ENCODE data around the gene LRRN4.
"Not testable (repeated sequence)": the region's sequence is repeated elsewhere in the genome, so short reads cannot be mapped to it uniquely, and the experiment has no call there.

Gene LRRN4

GRCh38 chr20:6041808-6042265, 12.0 kb downstream of the LRRN4 start:
- no peak for DNase-seq (ENCODE audit: low read depth)
- Histone ChIP-seq H3K9me3 (ENCODE audit: control insufficient read depth, low read length) (no peaks in the 10 kb centered on the region), H3K4me1 (ENCODE audit: control insufficient read depth, insufficient read depth, low read length) (no peaks in the 10 kb centered on the region), H3K9ac (ENCODE audit: low read length) (no peak overlapping the region), H3K36me3 (ENCODE audit: control insufficient read depth, insufficient read depth, low read length, severe bottlenecking) (peaks cover 60% of the 10 kb centered on the region), H3K27me3 (replicated peaks; ENCODE audit: control insufficient read depth, insufficient read depth, low read length) (no peaks in the 10 kb centered on the region), H3K4me3 (ENCODE audit: low read length) (no peak overlapping the region)

DNA sequence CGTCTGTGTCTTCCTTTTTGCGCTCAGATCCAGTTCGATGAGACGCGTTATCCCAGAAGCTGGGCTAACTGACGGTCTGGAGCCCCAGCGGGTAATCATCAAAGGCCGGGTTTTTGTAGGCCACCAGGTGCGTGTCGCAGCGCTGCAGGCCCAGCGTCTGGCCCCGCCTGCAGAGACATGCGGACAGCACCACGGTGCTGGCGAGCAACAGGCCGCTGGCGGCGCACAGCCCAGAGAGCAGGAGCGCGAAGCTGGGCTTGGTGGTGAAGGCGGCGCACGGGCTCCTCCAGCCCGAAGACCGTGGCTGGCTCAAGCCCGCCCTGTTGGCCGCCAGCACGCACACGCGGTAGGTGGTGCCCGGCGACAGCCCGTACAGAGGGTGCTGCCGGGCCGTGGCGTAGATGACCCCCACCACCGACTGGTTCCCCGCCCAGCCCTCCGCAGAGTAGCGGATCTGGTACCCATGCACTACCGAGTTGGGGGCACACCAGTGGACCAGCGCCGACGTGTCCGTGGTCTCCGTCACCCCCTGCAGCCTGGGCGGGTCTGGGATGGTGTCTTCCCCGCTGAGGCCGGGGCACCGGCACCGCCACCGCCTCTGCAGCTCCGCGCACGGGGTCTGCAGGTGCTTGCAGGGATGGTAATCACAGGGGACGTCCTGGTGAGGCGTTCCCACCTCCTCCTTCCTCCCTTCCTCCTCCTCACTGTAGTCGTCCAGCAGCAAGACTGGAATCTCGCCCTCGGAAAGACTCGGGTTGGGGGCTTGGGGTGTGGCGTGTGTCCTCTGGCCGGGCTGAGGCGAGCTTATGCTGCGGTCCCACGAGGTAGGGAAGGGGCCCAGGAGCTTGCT, 12.7 kb downstream of the LRRN4 start:
- Histone ChIP-seq H3K36me3 (ENCODE audit: control insufficient read depth, insufficient read depth, low read length, severe bottlenecking) (peaks cover 66% of the 10 kb centered on the region), H3K4me1 (ENCODE audit: control insufficient read depth, insufficient read depth, low read length) (no peaks in the 10 kb centered on the region), H3K27me3 (replicated peaks; ENCODE audit: control insufficient read depth, insufficient read depth, low read length) (no peaks in the 10 kb centered on the region), H3K4me3 (ENCODE audit: low read length) (no peak overlapping the region), H3K9me3 (ENCODE audit: control insufficient read depth, low read length) (no peaks in the 10 kb centered on the region), H3K9ac (ENCODE audit: low read length) (no peak overlapping the region)
- DNase-seq (ENCODE audit: low read depth), result no peak

DNA sequence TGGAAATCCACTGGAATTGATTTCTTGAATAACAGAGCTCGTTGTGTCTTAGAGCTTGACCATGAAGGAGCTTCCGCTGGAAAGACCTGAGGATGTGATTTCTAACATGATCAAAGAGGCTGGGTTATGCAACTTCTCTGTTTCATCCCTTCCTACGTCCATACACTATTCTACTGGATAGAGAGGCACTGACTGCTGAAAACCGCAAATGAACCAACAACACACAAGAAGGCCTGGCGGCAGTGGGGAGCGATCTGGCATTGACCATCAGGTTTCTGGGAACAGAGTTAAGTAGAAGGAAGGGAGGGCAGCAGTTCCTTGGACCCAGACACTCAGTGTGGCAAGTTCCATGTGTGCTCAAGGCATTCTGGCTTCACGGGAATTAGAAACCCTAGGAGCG, 13.3 kb downstream of the LRRN4 start:
- H3K36me3 ChIP-seq (ENCODE audit: control insufficient read depth, insufficient read depth, low read length, severe bottlenecking), result peaks cover 70% of the 10 kb centered on the region
- H3K9me3 ChIP-seq (ENCODE audit: control insufficient read depth, low read length), result no peaks in the 10 kb centered on the region
- H3K9ac ChIP-seq (ENCODE audit: low read length), result no peak overlapping the region
- H3K27me3 ChIP-seq (replicated peaks; ENCODE audit: control insufficient read depth, insufficient read depth, low read length), result no peaks in the 10 kb centered on the region
- H3K4me1 ChIP-seq (ENCODE audit: control insufficient read depth, insufficient read depth, low read length), result peaks cover under 1% of the 10 kb centered on the region
- DNase-seq (ENCODE audit: low read depth), result no peak
- no peak overlapping the region for H3K4me3 ChIP-seq (ENCODE audit: low read length)

DNA sequence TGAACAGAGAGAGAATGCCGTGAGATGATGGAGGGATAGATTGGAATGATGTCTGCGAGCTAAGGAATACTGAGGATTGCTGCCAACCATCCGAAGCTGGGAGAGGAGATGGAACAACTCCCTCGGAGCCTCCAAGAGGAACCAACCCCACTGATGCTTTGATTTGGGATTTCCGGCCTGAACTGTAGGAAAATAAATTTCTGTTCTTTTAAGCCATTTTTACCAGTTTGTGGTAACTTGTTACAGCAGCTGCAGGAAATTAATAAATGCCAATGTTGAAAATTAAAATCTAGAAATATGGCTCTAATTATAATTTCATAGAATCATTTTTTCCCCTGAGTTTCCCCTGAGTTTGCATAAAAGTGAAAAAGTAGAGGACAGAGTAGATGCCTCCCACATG, 14.1 kb downstream of the LRRN4 start:
- peaks cover 78% of the 10 kb centered on the region for H3K36me3 ChIP-seq (ENCODE audit: control insufficient read depth, insufficient read depth, low read length, severe bottlenecking)

DNA sequence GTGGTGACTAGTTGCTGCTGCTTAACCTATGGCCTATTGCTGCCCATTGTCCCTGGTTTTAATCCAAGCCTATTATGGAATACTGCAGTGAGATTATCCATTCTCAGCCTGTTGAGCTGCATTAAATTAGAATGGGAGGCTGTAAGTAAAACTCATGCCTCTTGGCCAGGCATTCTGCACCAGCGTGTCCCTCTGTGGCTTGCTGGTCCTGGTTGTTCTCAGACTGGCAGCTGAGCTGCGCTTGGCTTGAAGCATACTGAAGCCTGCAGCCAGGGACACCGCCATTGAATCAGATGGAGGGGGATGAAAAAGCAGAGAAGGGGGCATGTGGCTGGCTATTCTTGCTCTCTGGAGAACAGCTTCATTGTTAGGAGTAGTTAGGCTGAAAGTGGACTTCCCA, 15.6 kb downstream of the LRRN4 start:
- H3K4me1 ChIP-seq (ENCODE audit: control insufficient read depth, insufficient read depth, low read length), result peaks cover 20% of the 10 kb centered on the region
- H3K4me3 ChIP-seq (ENCODE audit: low read length), result no peak overlapping the region
- no peak overlapping the region for H3K9ac ChIP-seq (ENCODE audit: low read length)
- no peaks in the 10 kb centered on the region for H3K27me3 ChIP-seq (replicated peaks; ENCODE audit: control insufficient read depth, insufficient read depth, low read length)
- no peaks in the 10 kb centered on the region for H3K9me3 ChIP-seq (ENCODE audit: control insufficient read depth, low read length)
- peaks cover 91% of the 10 kb centered on the region for H3K36me3 ChIP-seq (ENCODE audit: control insufficient read depth, insufficient read depth, low read length, severe bottlenecking)
- no peak for DNase-seq (ENCODE audit: low read depth)

More for the DNA sequence above, 14.1 kb downstream of the LRRN4 start:
- Histone ChIP-seq H3K4me1 (ENCODE audit: control insufficient read depth, insufficient read depth, low read length) (peaks cover 6% of the 10 kb centered on the region), H3K9ac (ENCODE audit: low read length) (no peak overlapping the region), H3K27me3 (replicated peaks; ENCODE audit: control insufficient read depth, insufficient read depth, low read length) (no peaks in the 10 kb centered on the region), H3K9me3 (ENCODE audit: control insufficient read depth, low read length) (no peaks in the 10 kb centered on the region), H3K4me3 (ENCODE audit: low read length) (no peak overlapping the region)
- DNase-seq (ENCODE audit: low read depth), result no peak

DNA sequence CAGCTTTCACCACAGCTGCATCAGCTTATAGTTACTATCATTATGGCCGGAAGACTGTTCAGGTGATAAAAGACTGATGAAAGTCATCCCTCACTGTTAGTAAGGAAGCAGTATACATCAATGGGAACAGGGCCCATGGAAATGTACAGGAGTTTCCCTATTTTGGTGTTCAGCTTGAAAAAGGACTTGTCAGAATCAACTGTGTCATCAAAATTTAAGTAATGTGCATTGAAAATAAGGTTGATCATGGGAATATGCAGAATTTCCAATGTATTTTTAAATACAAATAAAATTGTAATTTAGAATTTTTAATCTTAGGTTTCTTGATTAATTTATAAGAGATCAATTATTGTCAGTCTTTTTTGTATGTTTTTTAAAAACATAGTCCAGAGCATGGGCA, 16.8 kb downstream of the LRRN4 start:
- Histone ChIP-seq H3K4me1 (ENCODE audit: control insufficient read depth, insufficient read depth, low read length) (peaks cover 22% of the 10 kb centered on the region), H3K9me3 (ENCODE audit: control insufficient read depth, low read length) (no peaks in the 10 kb centered on the region), H3K27me3 (replicated peaks; ENCODE audit: control insufficient read depth, insufficient read depth, low read length) (no peaks in the 10 kb centered on the region), H3K4me3 (ENCODE audit: low read length) (no peak overlapping the region), H3K9ac (ENCODE audit: low read length) (no peak overlapping the region), H3K36me3 (ENCODE audit: control insufficient read depth, insufficient read depth, low read length, severe bottlenecking) (peaks cover 93% of the 10 kb centered on the region)
- DNase-seq (ENCODE audit: low read depth), result no peak

DNA sequence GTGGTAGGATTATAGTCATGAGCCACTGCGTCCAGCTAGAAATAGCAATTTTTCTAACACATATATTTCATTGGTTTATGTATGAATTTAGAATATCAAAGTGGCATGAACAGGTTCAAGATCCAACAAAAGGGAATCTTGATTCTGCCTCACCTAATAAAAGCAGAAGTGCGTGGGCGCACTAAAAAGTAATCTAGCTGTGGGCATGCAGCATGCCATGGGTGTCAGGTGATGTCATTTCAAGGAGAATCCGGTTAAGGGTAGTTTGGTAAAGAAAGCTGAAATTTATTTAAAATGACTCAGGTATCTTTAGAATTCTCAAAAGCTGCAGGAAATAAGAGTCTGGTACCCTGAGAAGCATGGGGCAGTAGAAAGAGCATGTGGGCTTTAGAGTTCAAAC, 17.6 kb downstream of the LRRN4 start:
- Histone ChIP-seq H3K4me3 (ENCODE audit: low read length) (no peak overlapping the region), H3K4me1 (ENCODE audit: control insufficient read depth, insufficient read depth, low read length) (peaks cover 25% of the 10 kb centered on the region), H3K9ac (ENCODE audit: low read length) (no peak overlapping the region), H3K9me3 (ENCODE audit: control insufficient read depth, low read length) (no peaks in the 10 kb centered on the region), H3K36me3 (ENCODE audit: control insufficient read depth, insufficient read depth, low read length, severe bottlenecking) (peaks cover 93% of the 10 kb centered on the region), H3K27me3 (replicated peaks; ENCODE audit: control insufficient read depth, insufficient read depth, low read length) (no peaks in the 10 kb centered on the region)
- no peak for DNase-seq (ENCODE audit: low read depth)

- H3K9me3 ChIP-seq (ENCODE audit: control insufficient read depth, low read length), result no peaks in the 10 kb centered on the region
- H3K4me3 ChIP-seq (ENCODE audit: low read length), result no peak overlapping the region
- H3K9ac ChIP-seq (ENCODE audit: low read length), result no peak overlapping the region
- peaks cover 40% of the 10 kb centered on the region for H3K4me1 ChIP-seq (ENCODE audit: control insufficient read depth, insufficient read depth, low read length)
- no peaks in the 10 kb centered on the region for H3K27me3 ChIP-seq (replicated peaks; ENCODE audit: control insufficient read depth, insufficient read depth, low read length)
- H3K36me3 ChIP-seq (ENCODE audit: control insufficient read depth, insufficient read depth, low read length, severe bottlenecking), result peaks cover 75% of the 10 kb centered on the region
- DNase-seq (ENCODE audit: low read depth), result no peak
These were observed 19.5 kb downstream of the LRRN4 start for GRCh38 chr20:6034134-6034969.

DNA sequence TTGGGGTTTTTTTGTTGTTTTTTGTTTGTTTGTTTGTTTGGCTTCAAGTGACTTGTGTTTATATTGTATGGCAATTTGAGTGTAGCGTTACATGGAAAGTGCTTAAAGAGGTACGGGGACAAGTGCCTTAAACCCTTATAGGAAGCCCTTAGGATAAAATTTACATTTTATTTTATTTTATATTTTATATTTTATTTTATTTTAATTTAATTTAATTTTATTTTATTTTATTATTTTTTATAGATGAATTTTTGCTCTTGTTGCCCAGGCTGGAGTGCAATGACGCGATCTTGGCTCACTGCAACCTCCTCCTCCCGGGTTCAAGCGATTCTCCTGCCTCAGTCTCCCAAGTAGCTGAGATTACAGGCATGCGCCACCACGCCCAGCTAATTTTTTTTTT, 21.0 kb downstream of the LRRN4 start:
- H3K9ac ChIP-seq (ENCODE audit: low read length); H3K4me3 ChIP-seq (ENCODE audit: low read length); DNase-seq (ENCODE audit: low read depth); H3K27me3 ChIP-seq (replicated peaks; ENCODE audit: control insufficient read depth, insufficient read depth, low read length); H3K9me3 ChIP-seq (ENCODE audit: control insufficient read depth, low read length): not testable (repeated sequence)
- peaks cover 50% of the 10 kb centered on the region for H3K4me1 ChIP-seq (ENCODE audit: control insufficient read depth, insufficient read depth, low read length)
- peaks cover 66% of the 10 kb centered on the region for H3K36me3 ChIP-seq (ENCODE audit: control insufficient read depth, insufficient read depth, low read length, severe bottlenecking)

DNA sequence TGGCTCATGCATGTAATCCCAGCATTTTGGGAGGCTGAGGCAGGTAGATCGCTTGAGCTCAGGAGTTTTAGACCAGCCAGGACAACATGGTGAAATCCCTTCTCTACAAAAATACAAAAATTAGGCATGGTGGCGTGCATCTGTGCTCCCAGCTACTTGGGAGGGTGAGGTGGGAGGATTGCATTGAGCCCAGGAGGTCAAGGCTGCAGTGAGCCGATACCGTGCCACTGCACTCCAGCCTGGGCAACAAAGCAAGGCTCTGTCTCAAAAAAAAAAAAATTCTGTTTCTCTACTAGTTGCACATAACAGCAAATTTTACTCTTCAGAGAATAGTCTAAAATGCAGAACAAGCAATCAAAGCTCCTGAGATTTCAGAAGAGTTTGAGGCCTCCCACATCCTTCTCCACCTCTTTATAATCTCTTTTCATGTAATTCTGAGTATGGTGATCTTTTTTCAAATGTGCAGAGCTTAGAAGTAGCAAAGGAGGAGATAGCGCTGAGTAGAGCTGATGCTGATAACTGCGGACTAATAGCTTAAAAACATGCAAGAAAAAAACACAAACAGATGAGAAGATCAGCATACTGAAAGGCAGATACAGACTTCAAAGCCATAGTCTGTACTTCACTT, 23.3 kb downstream of the LRRN4 start:
- Histone ChIP-seq H3K36me3 (ENCODE audit: control insufficient read depth, insufficient read depth, low read length, severe bottlenecking) (peaks cover 60% of the 10 kb centered on the region), H3K4me1 (ENCODE audit: control insufficient read depth, insufficient read depth, low read length) (peaks cover 50% of the 10 kb centered on the region), H3K4me3 (ENCODE audit: low read length) (no peak overlapping the region), H3K9me3 (ENCODE audit: control insufficient read depth, low read length) (peaks cover under 1% of the 10 kb centered on the region), H3K9ac (ENCODE audit: low read length) (no peak overlapping the region), H3K27me3 (replicated peaks; ENCODE audit: control insufficient read depth, insufficient read depth, low read length) (no peaks in the 10 kb centered on the region)
- no peak for DNase-seq (ENCODE audit: low read depth)

- peak overlapping the region; percentile 16 for H3K9ac ChIP-seq (ENCODE audit: low read length)
- H3K4me3 ChIP-seq (ENCODE audit: low read length), result peak overlapping the region; percentile 37
- H3K4me1 ChIP-seq (ENCODE audit: control insufficient read depth, insufficient read depth, low read length), result peaks cover 42% of the 10 kb centered on the region
- peaks cover 60% of the 10 kb centered on the region for H3K36me3 ChIP-seq (ENCODE audit: control insufficient read depth, insufficient read depth, low read length, severe bottlenecking)
- DNase-seq (ENCODE audit: low read depth), result peak; percentile 43
- no peaks in the 10 kb centered on the region for H3K27me3 ChIP-seq (replicated peaks; ENCODE audit: control insufficient read depth, insufficient read depth, low read length)
- peaks cover 8% of the 10 kb centered on the region for H3K9me3 ChIP-seq (ENCODE audit: control insufficient read depth, low read length)
These were observed 24.3 kb downstream of the LRRN4 start for GRCh38 chr20:6029538-6029937.
